ENCODE results near the gene ATG9A. TPM values are rescaled to one million over a fixed set of nuclear protein-coding genes. Genes with fewer than 3 reads are reported as not detected.
A peak's percentile ranks its signal among the peaks of the same experiment; 100 is the strongest.
"Not testable (repeated sequence)": the region's sequence is repeated elsewhere in the genome, so short reads cannot be mapped to it uniquely, and the experiment has no call there.

Gene ATG9A
- total RNA-seq, 5 donors from 2014 or later (not counting 1 experiment from before 2014, with no cell fraction given) = 52.5 to 72.9 (median 57.6) TPM

GRCh38 chr2:219200502-219201326 is 28.7 kb downstream of the ATG9A start:
- peaks cover 16 to 20% (median 16%) of the 10 kb centered on the region in 3 donors for H3K4me1 Mint-ChIP-seq
- POLR2A ChIA-PET = interaction anchor here in 1 of 2 donors (0.7 kb wide), 1 partner anchor 134 kb away, joined by 7 read pairs; no protein-coding TSS in a partner anchor
- H3K36me3 Mint-ChIP-seq; H3K27me3 Mint-ChIP-seq; H3K9me3 ChIP-seq; ATAC-seq (replicated peaks in 1 of 4); H3K27me3 ChIP-seq (replicated peaks in 1 of 2; ENCODE audit: control insufficient read depth in 2 of 2, extremely low read depth in 1 of 2, insufficient read depth in 2 of 2, low read length in 1 of 2); H3K9me3 Mint-ChIP-seq; H3K36me3 ChIP-seq (ENCODE audit: control insufficient read depth in 2 of 2, extremely low read depth in 1 of 2, insufficient read depth in 1 of 2, low read length in 1 of 2): not testable (repeated sequence)
- Histone ChIP-seq H3K4me3 (ENCODE audit: control insufficient read depth in 1 of 2, extremely low read depth in 1 of 2, low read length in 1 of 2) (peak overlapping the region in 1 of 2 donors; percentile 39), H3K27ac (ENCODE audit: low read length) (peak overlapping the region; percentile 34), H3K4me1 (ENCODE audit: control insufficient read depth in 1 of 2, extremely low read depth in 1 of 2, insufficient read depth in 2 of 2, low read length in 2 of 2) (peaks cover 0 to 16% of the 10 kb centered on the region in 2 experiments)
- CTCF ChIA-PET = interaction anchor here in 1 of 2 donors (0.6 to 1.1 kb wide), 4 partner anchors 11 to 295 kb away, joined by 3 to 10 read pairs (median 4); no protein-coding TSS in a partner anchor
- peak overlapping the region; percentile 87 to 88 for H3K27ac Mint-ChIP-seq
- 50% methylated on average over 19 of the region's 26 CpGs for WGBS (ENCODE audit: insufficient coverage)
- DNase-seq = peak in 18 of 35 experiments; percentile 8 to 56 (median 24)
- H3K4me3 Mint-ChIP-seq = peak overlapping the region; percentile 76 to 81 (median 78)

GRCh38 chr2:219199470-219200211 is 29.8 kb downstream of the ATG9A start:
- DNase-seq (no peak), ATAC-seq (replicated peaks in 1 of 4) (no peak)
- Mint-ChIP-seq H3K9me3 (no peaks in the 10 kb centered on the region), H3K36me3 (no peaks in the 10 kb centered on the region), H3K4me3 (peak overlapping the region in 2 of 3 donors; percentile 40 to 81), H3K27me3 (peaks cover 5 to 6% of the 10 kb centered on the region in 2 donors), H3K27ac (no peak overlapping the region), H3K4me1 (peaks cover 16 to 20% (median 16%) of the 10 kb centered on the region in 3 donors)
- Histone ChIP-seq H3K4me1 (ENCODE audit: control insufficient read depth in 1 of 2, extremely low read depth in 1 of 2, insufficient read depth in 2 of 2, low read length in 2 of 2) (peaks cover 0 to 15% of the 10 kb centered on the region in 2 experiments), H3K4me3 (ENCODE audit: control insufficient read depth in 1 of 2, extremely low read depth in 1 of 2, low read length in 1 of 2) (no peak overlapping the region), H3K36me3 (ENCODE audit: control insufficient read depth in 2 of 2, extremely low read depth in 1 of 2, insufficient read depth in 1 of 2, low read length in 1 of 2) (no peaks in the 10 kb centered on the region), H3K27ac (ENCODE audit: low read length) (no peak overlapping the region), H3K9me3 (no peaks in the 10 kb centered on the region), H3K27me3 (replicated peaks in 1 of 2; ENCODE audit: control insufficient read depth in 2 of 2, extremely low read depth in 1 of 2, insufficient read depth in 2 of 2, low read length in 1 of 2) (peaks cover 0 to 3% of the 10 kb centered on the region in 2 experiments)
- WGBS (ENCODE audit: insufficient coverage) = 92% methylated on average over 2 of the region's 12 CpGs
- CTCF ChIA-PET = interaction anchor here (0.6 to 1.1 kb wide), 5 partner anchors 18 to 65 kb away, joined by 3 to 5 read pairs (median 3); no protein-coding TSS in a partner anchor
- POLR2A ChIA-PET = interaction anchor here in 1 of 2 donors (0.5 kb wide), 1 partner anchor 12 kb away, joined by 7 read pairs; no protein-coding TSS in a partner anchor

GRCh38 chr2:219198974-219199373 is 30.5 kb downstream of the ATG9A start:
- Mint-ChIP-seq H3K9me3 (no peaks in the 10 kb centered on the region), H3K27me3 (peaks cover 5 to 6% of the 10 kb centered on the region in 2 donors), H3K4me3 (peak overlapping the region in 1 of 3 donors; percentile 44), H3K36me3 (no peaks in the 10 kb centered on the region), H3K4me1 (peaks cover 16 to 20% (median 16%) of the 10 kb centered on the region in 3 donors), H3K27ac (no peak overlapping the region)
- no peaks in the 10 kb centered on the region for H3K9me3 ChIP-seq
- WGBS (ENCODE audit: insufficient coverage) = 94% methylated on average over 4 of the region's 5 CpGs
- ATAC-seq (replicated peaks in 1 of 4) (no peak), DNase-seq (no peak)
- CTCF ChIA-PET = interaction anchor here in 1 of 2 donors (0.6 kb wide), 1 partner anchor 27 kb away, joined by 5 read pairs; no protein-coding TSS in a partner anchor
- peaks cover 0 to 3% of the 10 kb centered on the region in 2 experiments for H3K27me3 ChIP-seq (replicated peaks in 1 of 2; ENCODE audit: control insufficient read depth in 2 of 2, extremely low read depth in 1 of 2, insufficient read depth in 2 of 2, low read length in 1 of 2)
- H3K4me3 ChIP-seq (ENCODE audit: control insufficient read depth in 1 of 2, extremely low read depth in 1 of 2, low read length in 1 of 2) = no peak overlapping the region
- H3K4me1 ChIP-seq (ENCODE audit: control insufficient read depth in 1 of 2, extremely low read depth in 1 of 2, insufficient read depth in 2 of 2, low read length in 2 of 2) = peaks cover 0 to 15% of the 10 kb centered on the region in 2 experiments
- H3K27ac ChIP-seq (ENCODE audit: low read length) = no peak overlapping the region
- POLR2A ChIA-PET = interaction anchor here in 1 of 2 donors (0.5 kb wide), 1 partner anchor 13 kb away, joined by 7 read pairs; no protein-coding TSS in a partner anchor
- no peaks in the 10 kb centered on the region for H3K36me3 ChIP-seq (ENCODE audit: control insufficient read depth in 2 of 2, extremely low read depth in 1 of 2, insufficient read depth in 1 of 2, low read length in 1 of 2)

- peaks cover 0 to 3% of the 10 kb centered on the region in 2 experiments for H3K27me3 ChIP-seq (replicated peaks in 1 of 2; ENCODE audit: control insufficient read depth in 2 of 2, extremely low read depth in 1 of 2, insufficient read depth in 2 of 2, low read length in 1 of 2)
- CTCF ChIA-PET = interaction anchor here in 1 of 2 donors (0.7 to 0.9 kb wide), 2 partner anchors 9 to 19 kb away, joined by 3 to 7 read pairs; partner anchors contain the start of gene ZFAND2B
Measured at GRCh38 chr2:219197388-219197787, 32.0 kb downstream of the ATG9A start.

GRCh38 chr2:219186754-219187456 is 42.5 kb downstream of the ATG9A start:
- DNase-seq (no peak), ATAC-seq (replicated peaks in 1 of 4) (no peak)
- no peaks in the 10 kb centered on the region for H3K9me3 ChIP-seq
- no peaks in the 10 kb centered on the region for H3K27me3 ChIP-seq (replicated peaks in 1 of 2; ENCODE audit: control insufficient read depth in 2 of 2, extremely low read depth in 1 of 2, insufficient read depth in 2 of 2, low read length in 1 of 2)
- POLR2A ChIA-PET = no interaction called here
- no peak overlapping the region for H3K4me3 Mint-ChIP-seq
- H3K9me3 Mint-ChIP-seq = no peaks in the 10 kb centered on the region
- peak overlapping the region; percentile 15 to 19 for H3K27ac Mint-ChIP-seq
- no peaks in the 10 kb centered on the region for H3K27me3 Mint-ChIP-seq
- peaks cover 14 to 21% (median 17%) of the 10 kb centered on the region in 3 donors for H3K4me1 Mint-ChIP-seq
- 55% methylated on average over 5 of the region's 7 CpGs for WGBS (ENCODE audit: insufficient coverage)
- no peak overlapping the region for H3K27ac ChIP-seq (ENCODE audit: low read length)
- H3K36me3 Mint-ChIP-seq = peaks cover 24% of the 10 kb centered on the region
- no peak overlapping the region for H3K4me3 ChIP-seq (ENCODE audit: control insufficient read depth in 1 of 2, extremely low read depth in 1 of 2, low read length in 1 of 2)
- H3K4me1 ChIP-seq (ENCODE audit: control insufficient read depth in 1 of 2, extremely low read depth in 1 of 2, insufficient read depth in 2 of 2, low read length in 2 of 2) = peaks cover 0 to 10% of the 10 kb centered on the region in 2 experiments
- CTCF ChIA-PET = no interaction called here
- H3K36me3 ChIP-seq (ENCODE audit: control insufficient read depth in 2 of 2, extremely low read depth in 1 of 2, insufficient read depth in 1 of 2, low read length in 1 of 2) = peaks cover 5 to 28% of the 10 kb centered on the region in 2 donors

More at GRCh38 chr2:219197388-219197787, 32.0 kb downstream of the ATG9A start:
- Mint-ChIP-seq H3K4me3 (no peak overlapping the region), H3K36me3 (no peaks in the 10 kb centered on the region), H3K4me1 (peaks cover 16 to 20% (median 16%) of the 10 kb centered on the region in 3 donors), H3K27me3 (peaks cover 5 to 6% of the 10 kb centered on the region in 2 donors), H3K9me3 (no peaks in the 10 kb centered on the region), H3K27ac (peak overlapping the region in 1 of 2 donors; percentile 43)
- POLR2A ChIA-PET = interaction anchor here in 1 of 2 donors (1.0 kb wide), 1 partner anchor 9 kb away, joined by 7 read pairs; no protein-coding TSS in a partner anchor
- peaks cover 0 to 15% of the 10 kb centered on the region in 2 experiments for H3K4me1 ChIP-seq (ENCODE audit: control insufficient read depth in 1 of 2, extremely low read depth in 1 of 2, insufficient read depth in 2 of 2, low read length in 2 of 2)
- DNase-seq = no peak
- H3K36me3 ChIP-seq (ENCODE audit: control insufficient read depth in 2 of 2, extremely low read depth in 1 of 2, insufficient read depth in 1 of 2, low read length in 1 of 2) = no peaks in the 10 kb centered on the region
- H3K4me3 ChIP-seq (ENCODE audit: control insufficient read depth in 1 of 2, extremely low read depth in 1 of 2, low read length in 1 of 2) = no peak overlapping the region
- WGBS (ENCODE audit: insufficient coverage) = no CpG with 5 or more reads among the region's 1 CpG
- H3K27ac ChIP-seq (ENCODE audit: low read length) = no peak overlapping the region
- H3K9me3 ChIP-seq = no peaks in the 10 kb centered on the region
- no peak for ATAC-seq (replicated peaks in 1 of 4)

Data from T-cell (primary cell).